HG03039 (cell line): ENCODE measurements around the gene ATP11C.
"Not testable (repeated sequence)": the region's sequence is repeated elsewhere in the genome, so short reads cannot be mapped to it uniquely, and the experiment has no call there.

Source experiments
- ATAC-seq: cut with Tn5 transposase; IDR thresholded peaks from one replicate; pipeline ENCODE4 v1.9.1; 2021; ENCODE audit warnings: mild to moderate bottlenecking, moderate library complexity; ENCODE audit not compliant: unreplicated experiment

The ATP11C gene

DNA sequence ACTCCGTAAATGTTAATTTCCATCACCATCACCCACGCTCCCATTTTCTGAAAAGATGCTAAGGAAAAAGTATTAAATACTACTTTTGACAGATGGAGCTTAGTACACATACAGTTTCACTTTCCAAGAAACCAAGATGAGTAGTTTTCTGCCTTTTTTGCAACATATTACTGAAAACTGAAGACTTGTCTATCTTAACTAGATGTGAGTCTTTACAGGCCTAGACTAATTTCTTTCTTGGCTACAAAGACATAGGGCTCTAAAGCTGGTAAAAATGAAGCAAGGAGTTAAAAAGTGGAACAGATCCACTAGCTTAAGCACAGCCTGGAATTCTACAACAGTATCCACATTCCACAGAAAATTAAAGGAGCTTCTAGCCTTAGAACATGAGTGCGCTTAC is 68.2 kb downstream of the ATP11C start:
- ATAC-seq, result no peak

DNA sequence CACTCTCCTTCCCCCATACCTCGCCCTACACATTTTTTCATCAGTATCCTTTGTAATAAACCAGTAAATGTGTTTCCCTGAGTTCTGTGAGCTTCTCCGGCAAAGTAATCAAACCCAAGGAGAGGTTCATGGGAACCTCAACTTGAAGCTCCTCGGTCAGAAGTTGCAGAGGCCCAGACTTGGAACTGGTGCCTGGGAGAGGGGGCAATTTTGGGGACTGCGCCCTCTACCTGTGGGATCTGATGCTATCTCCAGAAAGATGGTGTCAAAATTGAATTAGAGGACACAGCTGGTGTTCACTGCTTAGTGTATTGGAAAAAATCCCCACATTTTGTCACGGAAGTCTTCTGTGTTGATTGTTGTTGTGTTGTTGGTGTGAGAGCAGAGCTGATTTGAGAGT is 70.6 kb downstream of the ATP11C start:
- ATAC-seq, result no peak

DNA sequence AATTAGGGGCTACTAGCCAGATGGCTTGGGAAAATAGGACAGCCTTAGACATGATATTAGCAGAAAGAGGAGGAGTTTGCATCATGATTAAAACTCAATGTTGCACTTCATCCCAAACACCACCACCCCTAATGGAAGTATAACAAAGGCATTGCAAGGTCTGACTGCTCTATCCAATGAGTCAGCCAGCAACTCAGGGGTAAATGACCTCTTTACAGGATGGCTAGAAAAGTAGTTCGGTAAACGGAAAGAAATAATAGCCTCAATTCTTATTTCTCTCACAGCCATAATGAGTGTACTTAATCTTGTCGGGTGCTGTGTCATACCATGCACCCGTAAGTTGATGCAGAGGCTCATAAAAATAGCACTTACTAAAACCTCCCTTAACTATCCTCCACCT is 76.0 kb downstream of the ATP11C start:
- ATAC-seq, result not testable (repeated sequence)

DNA sequence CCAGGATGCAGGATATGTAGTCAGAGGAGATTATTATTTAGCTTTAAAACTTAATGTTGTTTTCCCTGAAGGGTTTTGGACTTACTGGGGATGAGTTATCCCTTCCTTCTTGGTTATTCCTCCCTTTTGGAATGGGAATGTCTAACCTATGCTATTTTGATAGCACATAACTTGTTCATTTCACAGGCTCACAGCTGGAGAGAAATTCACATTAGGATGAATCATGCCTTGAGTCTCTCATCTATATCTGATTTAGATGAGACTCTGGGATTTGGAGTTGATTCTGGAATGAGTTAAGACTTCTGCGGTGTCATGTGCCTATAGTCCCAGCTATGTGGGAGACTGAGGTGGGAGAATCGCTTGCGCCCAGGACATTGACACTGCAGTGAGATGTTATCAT is 81.1 kb downstream of the ATP11C start:
- no peak for ATAC-seq

DNA sequence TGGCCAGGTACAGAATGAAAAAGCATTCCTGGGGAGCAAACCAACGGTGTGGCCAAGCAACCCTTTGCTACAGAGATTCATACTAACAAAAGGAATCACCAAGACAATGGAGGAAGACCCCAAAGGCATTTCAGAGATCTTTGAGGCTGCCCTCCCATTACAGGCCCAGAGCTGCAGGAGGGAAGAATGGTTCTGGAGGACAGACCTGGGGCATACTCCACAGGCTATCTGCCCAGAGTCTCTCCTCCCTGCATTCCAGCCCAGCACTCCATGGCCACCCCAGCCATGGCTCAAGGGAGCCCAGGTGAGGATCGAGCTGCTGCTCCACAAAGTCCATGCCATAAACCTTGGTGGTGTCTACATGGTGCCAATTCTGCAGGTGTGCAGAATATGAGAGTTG is 81.9 kb downstream of the ATP11C start:
- ATAC-seq, result no peak

DNA sequence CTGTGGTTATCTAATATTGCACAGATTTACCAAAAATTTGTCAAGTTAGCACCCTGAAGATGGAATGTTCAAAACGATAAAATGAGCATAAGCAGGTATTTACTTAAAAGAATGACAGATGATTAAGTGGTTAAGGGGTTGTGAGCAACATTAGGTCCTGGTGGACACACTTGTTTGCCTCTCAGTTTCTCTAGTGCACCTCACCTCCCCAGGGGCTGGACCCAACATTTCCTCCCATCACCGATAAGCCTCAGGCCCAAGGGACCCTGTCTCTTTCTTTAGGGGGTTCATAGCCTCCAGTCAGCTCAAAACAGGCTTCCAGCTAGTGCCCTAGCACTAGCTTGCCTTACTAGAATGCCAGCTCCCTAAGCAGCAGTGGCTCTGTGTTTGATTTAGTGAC is 88.0 kb downstream of the ATP11C start:
- ATAC-seq, result no peak

DNA sequence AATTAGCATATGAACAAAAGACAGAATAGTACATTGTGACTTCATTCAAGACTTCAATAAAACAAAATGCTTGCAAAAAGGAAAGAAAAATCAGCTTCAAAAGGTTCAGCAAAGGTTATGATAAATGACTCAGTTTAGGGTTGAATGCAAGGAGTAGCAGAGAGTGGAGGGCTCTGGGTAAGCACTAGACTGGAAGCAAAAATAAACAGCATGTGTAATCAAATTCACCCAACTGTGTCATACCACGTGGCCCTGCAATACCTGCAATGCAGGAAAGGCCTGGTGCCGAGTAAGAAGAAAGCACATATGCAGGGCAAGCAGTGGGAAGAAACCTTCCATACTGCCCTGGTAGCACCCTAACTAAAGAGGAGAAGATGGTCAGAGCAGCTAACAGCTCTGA is 88.7 kb downstream of the ATP11C start:
- no peak for ATAC-seq

DNA sequence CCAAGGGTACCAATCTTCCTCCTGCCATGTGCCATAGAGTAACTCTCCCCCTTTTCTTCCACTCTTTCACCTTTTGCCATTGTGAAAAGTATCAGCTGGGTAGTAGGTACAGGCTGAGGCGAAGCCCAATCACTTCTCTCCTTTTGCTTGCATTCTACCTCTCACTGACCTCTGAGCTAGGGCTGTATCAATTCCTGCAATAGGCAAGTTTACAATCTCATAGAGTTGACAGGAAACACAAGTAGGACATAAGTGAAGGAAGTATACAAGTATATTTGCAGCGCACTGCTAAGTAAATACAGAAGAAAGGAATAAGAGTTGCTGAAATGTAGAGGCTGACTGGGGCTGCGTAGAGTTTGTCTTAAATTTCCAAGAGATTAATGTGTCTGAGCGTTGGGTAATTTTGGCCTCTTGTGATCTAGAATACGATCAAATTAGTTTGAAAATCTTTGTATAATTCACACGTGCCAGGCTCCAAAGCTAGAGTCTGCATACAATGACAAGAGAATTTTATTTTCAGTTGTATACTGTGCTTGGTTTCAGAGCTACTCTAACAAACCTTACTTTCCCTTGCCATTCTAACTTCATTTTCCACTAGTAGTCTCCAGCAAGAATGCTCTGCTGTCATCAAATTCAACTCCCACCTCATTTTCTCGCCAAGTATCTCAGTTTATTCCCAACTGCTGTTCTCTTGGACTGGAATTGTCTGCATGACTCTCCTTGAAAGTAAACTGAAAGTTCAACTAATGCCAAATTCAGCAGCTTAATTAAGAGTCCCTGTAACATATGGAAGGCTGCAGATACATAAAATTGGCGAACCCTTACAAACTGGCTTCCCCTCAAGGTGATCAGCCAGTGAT is 90.3 kb downstream of the ATP11C start:
- no peak for ATAC-seq

DNA sequence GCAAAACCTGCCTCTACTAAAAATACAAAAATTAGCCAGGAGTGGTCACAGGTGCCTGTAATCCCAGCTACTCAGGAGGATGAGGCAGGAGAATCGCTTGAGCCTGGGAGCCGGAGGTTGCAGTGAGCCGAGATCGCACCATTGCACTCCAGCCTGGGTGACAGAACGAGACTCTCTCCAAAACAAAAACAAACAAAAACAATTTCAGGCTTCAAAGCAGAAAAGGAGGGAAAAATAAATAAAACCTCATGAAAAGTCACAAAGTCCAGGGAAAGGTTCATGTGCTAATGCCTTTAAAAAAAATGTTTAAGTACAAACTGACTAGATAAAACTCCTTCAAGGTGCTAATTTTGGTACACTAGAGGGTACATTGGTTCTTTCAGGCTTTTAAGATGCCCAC is 96.5 kb downstream of the ATP11C start:
- not testable (repeated sequence) for ATAC-seq

DNA sequence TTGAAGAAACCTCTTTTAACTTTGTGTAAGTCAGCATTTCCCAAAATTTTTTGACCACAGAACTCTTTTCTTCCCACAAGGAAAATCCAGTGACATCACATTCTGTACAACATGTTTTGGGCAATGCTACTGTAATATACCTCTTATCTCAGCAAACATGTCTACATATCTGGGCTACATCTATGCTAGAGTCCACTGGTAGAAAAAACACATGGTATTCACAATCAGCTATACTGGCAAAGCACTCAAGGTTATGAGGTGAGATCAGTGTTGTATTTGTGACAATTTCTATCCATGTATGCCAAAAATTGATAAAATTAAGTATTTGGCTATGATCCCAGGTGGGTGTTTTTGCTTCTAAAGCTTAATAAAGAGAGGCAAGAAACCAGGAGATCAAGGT is 98.0 kb downstream of the ATP11C start:
- no peak for ATAC-seq

DNA sequence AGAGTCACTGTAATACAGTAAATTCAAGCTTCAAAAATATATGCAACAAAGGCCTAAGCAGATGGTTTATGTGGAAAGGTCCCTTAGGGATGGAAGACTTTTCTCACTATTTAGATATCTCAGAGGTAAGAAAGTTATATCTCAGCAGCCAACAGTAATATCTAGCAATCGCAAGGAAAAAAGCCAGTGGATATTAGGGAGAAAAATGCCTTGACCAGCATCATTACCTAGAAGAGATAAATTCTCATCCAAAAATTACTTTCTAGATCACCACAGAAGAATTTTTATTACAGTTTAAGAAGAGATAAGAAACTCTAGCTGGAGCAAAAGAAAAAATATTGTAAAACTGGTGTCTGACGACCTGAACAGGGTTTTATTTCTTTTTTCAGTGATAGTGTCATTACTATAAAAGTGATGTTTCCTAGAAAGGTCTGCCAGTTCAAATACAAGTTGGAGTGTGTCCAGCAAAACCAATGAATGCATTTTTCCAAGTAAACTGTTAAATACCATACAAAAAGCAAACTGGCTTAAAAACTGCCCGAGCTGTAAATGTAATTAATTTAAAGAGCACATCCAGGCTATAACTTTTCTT is 100.0 kb downstream of the ATP11C start:
- ATAC-seq, result no peak

DNA sequence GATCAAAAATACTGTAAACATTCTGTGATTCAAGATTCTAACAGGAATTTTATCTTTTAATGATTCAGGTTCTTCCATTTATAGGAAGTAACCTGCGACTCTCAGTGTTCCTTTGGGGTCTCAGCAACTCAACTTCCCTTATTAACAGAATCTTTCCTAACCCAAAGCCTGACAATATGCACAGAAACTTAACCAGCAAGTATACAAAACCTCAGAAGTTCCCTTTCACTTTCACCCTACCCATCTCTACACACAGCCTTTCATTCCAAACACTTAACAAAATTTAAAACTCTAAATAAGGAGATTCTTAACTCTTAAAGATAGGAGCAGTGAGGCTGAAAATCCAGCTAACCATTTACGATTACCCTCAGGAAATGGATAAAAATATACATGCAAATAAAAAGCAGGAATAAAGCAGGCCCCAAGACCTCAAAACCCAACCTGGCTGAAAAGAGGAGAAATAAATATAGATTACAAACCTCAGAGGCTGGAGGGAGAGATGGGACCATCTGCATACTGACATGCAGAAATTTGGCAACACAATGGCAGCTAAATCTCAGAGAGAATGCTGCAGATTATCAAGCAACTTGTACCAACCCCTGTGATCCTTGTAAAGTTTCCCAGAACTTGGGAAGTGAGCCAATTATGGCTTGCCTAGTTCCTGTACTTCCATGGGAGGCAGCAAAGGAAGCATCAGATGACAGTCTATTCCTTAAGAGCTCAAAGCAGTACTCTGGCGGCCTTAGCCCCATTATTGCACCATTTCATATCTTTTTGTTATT is 101.0 kb downstream of the ATP11C start:
- ATAC-seq, result no peak

DNA sequence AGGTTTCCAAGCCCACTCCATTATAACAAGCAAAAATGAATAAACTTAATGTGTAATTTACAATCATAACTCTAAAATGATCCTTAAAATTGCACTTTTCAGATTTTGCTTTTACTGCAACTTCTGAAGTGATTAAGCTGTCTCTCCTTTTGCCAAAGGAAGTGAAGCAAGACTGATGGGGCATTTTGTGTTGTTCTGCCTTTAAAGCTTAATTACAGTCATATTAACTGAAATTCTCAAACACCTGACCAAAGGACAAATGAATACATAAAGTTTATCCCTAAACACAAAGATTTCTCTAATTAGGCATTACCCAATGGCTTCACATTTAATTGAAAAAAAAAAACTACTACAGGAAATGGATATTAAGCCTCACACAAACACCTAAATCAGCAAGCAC is 101.8 kb downstream of the ATP11C start:
- no peak for ATAC-seq

DNA sequence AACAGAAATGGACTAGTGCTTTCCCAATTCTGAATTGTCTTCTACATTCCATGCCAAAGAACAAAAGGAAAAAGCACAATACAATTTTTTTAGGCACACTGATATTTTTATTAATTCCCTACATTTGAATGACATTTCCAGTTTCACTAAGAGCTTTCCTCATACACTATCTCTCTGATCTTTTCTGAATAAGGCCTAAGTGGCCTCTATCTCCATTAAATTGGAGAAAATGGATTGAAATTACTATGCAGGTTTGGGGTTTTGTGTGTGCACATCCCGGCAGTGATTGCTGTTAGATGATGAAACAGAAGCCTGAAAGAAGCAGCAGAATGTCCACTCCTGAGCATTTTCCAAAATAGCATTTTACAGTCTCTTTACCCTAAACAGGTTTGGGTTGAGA is 104.0 kb downstream of the ATP11C start:
- no peak for ATAC-seq

DNA sequence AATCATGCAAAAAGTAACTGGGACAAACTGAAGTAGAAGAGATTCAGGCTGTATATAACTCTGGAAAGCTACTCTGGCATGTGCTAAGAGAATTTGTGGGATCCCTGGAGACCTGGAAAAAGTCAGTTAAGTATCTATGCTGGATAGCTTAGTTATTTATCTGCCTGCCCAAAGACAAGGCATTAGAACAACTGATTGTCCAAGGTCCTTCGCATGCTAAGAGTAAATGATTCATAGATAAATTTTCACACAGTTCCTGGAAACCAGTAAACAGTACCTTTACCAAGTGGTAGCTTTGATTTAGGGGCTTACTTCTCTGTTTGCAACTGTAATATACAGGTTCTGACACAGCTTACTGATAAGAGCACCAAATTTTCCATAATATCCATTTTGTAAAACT is 104.8 kb downstream of the ATP11C start:
- ATAC-seq, result no peak

DNA sequence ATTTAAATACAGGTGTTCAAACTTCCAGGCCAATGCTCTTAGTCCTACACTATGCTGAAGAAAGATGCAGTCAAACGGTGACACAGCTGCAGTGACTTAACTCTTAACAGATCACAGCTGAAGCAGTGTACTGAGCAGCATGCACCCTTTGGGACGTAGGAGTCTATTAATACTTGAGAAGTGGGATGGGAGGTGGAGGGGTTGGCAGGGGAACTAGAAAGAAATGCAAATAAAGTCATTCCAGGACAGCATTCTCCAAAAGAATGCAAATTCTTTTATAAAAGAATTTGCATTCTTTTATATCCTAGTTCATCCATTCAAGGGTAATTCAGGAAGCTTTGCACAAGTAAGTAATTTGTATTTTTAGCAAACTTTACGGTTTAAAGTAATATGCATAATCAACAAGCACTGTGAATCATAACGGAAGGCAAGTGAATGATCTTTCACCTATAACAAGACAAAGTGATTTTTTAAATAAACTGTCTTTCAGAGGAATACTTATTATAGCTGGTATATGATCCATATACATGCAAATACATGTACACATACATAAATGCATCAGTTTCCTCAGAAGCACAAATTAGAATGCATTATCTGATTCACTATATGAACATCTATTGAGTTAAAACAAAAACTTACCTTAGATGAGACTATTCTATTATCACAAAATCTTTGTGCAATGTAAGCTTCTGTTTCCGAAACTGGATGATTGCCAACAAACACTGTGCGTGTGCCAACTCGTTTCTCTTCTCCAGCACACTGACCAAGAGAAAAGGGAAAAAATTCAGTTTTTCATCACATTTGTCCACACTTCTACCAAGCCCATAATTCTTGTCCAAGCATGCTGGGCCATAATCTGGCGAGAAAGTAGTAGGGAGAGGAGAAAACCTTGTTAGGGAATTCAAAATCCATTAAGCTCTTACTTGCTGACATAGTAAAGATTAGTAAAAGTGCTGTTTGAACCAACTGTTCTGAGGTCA is 106.5 kb downstream of the ATP11C start:
- no peak for ATAC-seq

DNA sequence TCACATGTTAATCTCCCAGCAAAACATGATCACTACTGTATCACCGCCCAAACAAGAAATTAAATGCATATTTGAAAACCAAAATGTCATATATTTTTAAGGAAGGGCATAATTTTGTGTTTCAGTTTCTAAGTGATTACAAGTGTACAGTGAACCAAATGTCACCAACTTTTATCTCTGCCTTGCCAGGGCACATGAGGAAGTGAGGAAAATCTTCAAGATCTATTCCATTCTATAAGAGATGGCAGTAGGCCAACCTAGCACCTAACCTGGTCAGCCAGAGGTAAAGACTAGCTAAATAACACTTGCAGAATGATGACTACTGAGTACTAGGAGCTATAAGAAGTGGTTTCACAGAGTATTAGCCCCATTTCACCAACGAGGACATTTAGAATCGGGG is 107.2 kb downstream of the ATP11C start:
- ATAC-seq, result no peak

DNA sequence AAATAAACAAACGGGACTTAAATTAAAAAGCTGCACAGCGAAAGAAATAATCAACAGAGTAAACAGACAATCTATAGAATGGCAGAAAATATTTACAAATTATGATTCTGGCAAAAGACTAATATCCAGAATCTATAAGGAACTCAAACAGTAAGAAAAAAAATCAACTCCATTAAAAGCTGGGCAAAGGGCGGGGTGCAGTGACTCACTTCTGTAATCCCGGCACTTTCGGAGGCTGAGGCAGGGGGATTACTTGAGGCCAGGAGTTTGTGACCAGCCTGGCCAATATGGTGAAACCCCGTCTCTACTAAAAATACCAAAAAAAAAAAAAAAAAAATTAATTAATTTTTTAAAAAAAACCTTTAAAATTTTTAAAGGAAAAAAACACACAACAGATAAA is 109.0 kb downstream of the ATP11C start:
- no peak for ATAC-seq

DNA sequence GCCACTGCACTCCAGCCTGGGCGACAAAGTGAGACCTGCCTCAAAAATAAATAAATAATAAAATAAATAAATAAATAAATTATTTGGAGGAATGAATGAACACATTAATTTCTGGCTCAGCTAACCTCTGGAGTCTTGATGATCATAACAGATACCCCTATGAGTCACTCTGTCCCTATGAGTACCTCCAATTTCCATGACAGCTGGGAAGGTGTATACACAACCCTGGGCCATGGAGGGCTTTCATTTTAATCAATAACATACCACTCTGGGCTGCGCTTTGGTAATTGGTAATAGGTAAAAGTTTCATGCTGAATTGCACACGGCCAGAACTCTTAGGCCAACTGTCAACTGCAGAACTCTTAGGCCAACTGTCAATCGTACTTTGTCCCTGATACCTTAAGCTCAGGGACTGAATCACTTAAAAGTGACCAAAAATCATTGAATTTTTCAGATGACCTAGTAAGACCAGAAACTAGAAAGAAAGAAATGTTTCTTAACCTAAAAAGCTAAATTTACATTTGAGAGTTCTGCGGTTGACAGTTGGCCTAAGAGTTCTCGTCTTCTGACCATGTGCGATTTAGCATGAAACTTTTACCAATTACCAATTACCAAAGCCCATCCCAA is 112.4 kb downstream of the ATP11C start:
- no peak for ATAC-seq

DNA sequence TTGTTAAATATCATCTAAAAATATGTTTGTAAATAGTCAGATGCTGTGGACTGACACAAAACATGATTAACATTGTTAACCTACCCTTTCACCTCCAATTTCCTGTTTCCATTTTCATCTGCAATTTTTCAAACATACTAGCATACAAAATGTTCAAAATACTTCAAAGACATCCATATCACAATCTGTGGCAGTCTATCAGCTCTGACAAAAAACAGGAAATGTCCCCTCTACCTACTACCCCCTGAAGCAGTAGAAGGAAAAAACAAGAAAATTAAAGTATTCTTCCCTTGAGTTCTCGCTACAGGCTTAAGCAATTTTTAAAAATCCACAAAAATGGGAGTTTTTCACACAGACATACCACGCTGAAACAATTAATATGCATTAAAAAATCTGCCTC is 116.6 kb downstream of the ATP11C start:
- no peak for ATAC-seq
